ENCODE measurements around the gene OLA1.

OLA1 gene

GRCh38 chr2:174174741-174175140 lies 73.6 kb downstream of the OLA1 start:
- DNase-seq = no peak

- no peak for DNase-seq
These were observed 75.5 kb downstream of the OLA1 start for GRCh38 chr2:174172802-174173355.

- DNase-seq = no peak
These were observed 76.5 kb downstream of the OLA1 start for GRCh38 chr2:174171686-174172445.

- DNase-seq = no peak
These were observed 79.0 kb downstream of the OLA1 start for GRCh38 chr2:174169372-174169771.

GRCh38 chr2:174166261-174166660 lies 82.1 kb downstream of the OLA1 start:
- no peak for DNase-seq

GRCh38 chr2:174161490-174161889 lies 86.8 kb downstream of the OLA1 start:
- no peak for DNase-seq

GRCh38 chr2:174158003-174158402 lies 90.3 kb downstream of the OLA1 start:
- no peak for DNase-seq

- DNase-seq = no peak
These were observed 91.3 kb downstream of the OLA1 start for GRCh38 chr2:174157053-174157452.

- no peak for DNase-seq
These were observed 94.3 kb downstream of the OLA1 start for GRCh38 chr2:174153757-174154680.

- DNase-seq = no peak
These were observed 98.8 kb downstream of the OLA1 start for GRCh38 chr2:174149530-174149929.

GRCh38 chr2:174148833-174149232 lies 99.5 kb downstream of the OLA1 start:
- no peak for DNase-seq

- DNase-seq = no peak
These were observed 102.5 kb downstream of the OLA1 start for GRCh38 chr2:174145827-174146226.

GRCh38 chr2:174142290-174142689 lies 106.0 kb downstream of the OLA1 start:
- DNase-seq = no peak

- no peak for DNase-seq
These were observed 110.2 kb downstream of the OLA1 start for GRCh38 chr2:174138161-174138560.

- no peak for DNase-seq
These were observed 112.4 kb downstream of the OLA1 start for GRCh38 chr2:174135981-174136380.

- DNase-seq = no peak
These were observed 123.2 kb downstream of the OLA1 start for GRCh38 chr2:174125090-174125489.

GRCh38 chr2:174124181-174124580 lies 124.2 kb downstream of the OLA1 start:
- no peak for DNase-seq

- DNase-seq = no peak
These were observed 126.1 kb downstream of the OLA1 start for GRCh38 chr2:174122185-174122584.

GRCh38 chr2:174121612-174122011 lies 126.7 kb downstream of the OLA1 start:
- no peak for DNase-seq

- DNase-seq = no peak
These were observed 127.2 kb downstream of the OLA1 start for GRCh38 chr2:174121175-174121574.

GRCh38 chr2:174120346-174120745 lies 128.0 kb downstream of the OLA1 start:
- no peak for DNase-seq

GRCh38 chr2:174117951-174118930 lies 130.1 kb downstream of the OLA1 start:
- DNase-seq = no peak
